HepG2 (cell line): ENCODE results near the gene TCAP. TPM values are rescaled to one million over a fixed set of nuclear protein-coding genes. Genes with fewer than 3 reads are reported as not detected.
A peak's percentile ranks its signal among the peaks of the same experiment; 100 is the strongest.

Experiments used
- ATAC-seq: fragments of 200-7000 bp; cut with Tn5 transposase; 3 replicates; pipeline ENCODE4 v1.9.1; 2020; ENCODE audit warnings: mild to moderate bottlenecking, moderate library complexity
- BruUV-seq: library from RNA; stranded (reverse); fragments of 400-500 nt; replicated peaks from 2 replicates; lab custom pipeline; 2021; lab: Mats Ljungman, UMichigan
- CTCF ChIA-PET: fragments of 300-600 bp; formaldehyde crosslinking; extraction: SDS; loops from one replicate; lab custom pipeline; 2021; ENCODE audit warnings: low total read pairs, inconsistent platforms, low intra/inter-chr PET ratio; lab: Yijun Ruan, JAX
- POLR2A ChIA-PET: fragments of 350-600 bp; sonication (Branson Sonifier 250); formaldehyde crosslinking; loops from one replicate; lab custom pipeline; 2020; ENCODE audit warnings: antibody characterized with exemption, inconsistent platforms; lab: Yijun Ruan, JAX
- DNase-seq: peaks from one replicate; pipeline ENCODE4 v3.0.0-alpha.2; 2015; ENCODE audit warnings: low spot score
- FAIRE-seq: peaks from 3 replicates; lab custom pipeline; 2011; peaks lifted over from hg19 to GRCh38; lab: Jason Lieb, UNC
- H2AFZ ChIP-seq: one replicate; pipeline ENCODE4 v1.6.1; 2011; ENCODE audit warnings: low read length, inconsistent platforms
- H3K27ac ChIP-seq: fragments of 300-600 bp; 3 replicates; pipeline ENCODE4 v1.8.0; 2011; ENCODE audit warnings: mixed run types, mild to moderate bottlenecking, mixed read lengths, low read length, inconsistent platforms; ENCODE audit not compliant: insufficient read depth; ENCODE audit errors: extremely low read length
- H3K27me3 ChIP-seq, 2 experiments: fragments of 200-600 bp in 1 of 2; 2 replicates in 1 of 2; 3 replicates in 1 of 2; pipeline versions ENCODE4 v1.6.0 to v1.8.0; 2011; ENCODE audit warnings: low read length in 2 of 2, mild to moderate bottlenecking in 2 of 2, moderate library complexity in 2 of 2, inconsistent platforms in 1 of 2; ENCODE audit not compliant: insufficient read depth in 2 of 2, control insufficient read depth in 1 of 2
- H3K36me3 ChIP-seq, 2 experiments: fragments of 200-600 bp in 1 of 2; replicated peaks in 1 of 2; 2 replicates in 1 of 2; 3 replicates in 1 of 2; pipeline versions ENCODE4 v1.5.1 to v1.8.0; 2011; ENCODE audit warnings: low read length in 2 of 2, inconsistent platforms in 1 of 2; ENCODE audit not compliant: insufficient read depth in 2 of 2, control insufficient read depth in 1 of 2
- H3K4me1 ChIP-seq: 2 replicates; pipeline ENCODE4 v1.5.1; 2012; ENCODE audit warnings: low read length, inconsistent platforms; ENCODE audit not compliant: insufficient read depth
- H3K4me2 ChIP-seq: 2 replicates; pipeline ENCODE4 v1.6.0; 2011; ENCODE audit warnings: low read depth, low read length, inconsistent platforms
- H3K4me3 ChIP-seq, 3 experiments: fragments of 200-600 bp in 1 of 3; sonication (generic), shearing (Covaris generic) in 1 of 3; replicated peaks in 1 of 3; 2 replicates each; pipeline ENCODE4 v1.5.1; 2011 to 2016; ENCODE audit warnings: low read length in 3 of 3, inconsistent platforms in 2 of 3, low read depth in 2 of 3, mild to moderate bottlenecking in 2 of 3, control low read depth in 1 of 3, mixed read lengths in 1 of 3; ENCODE audit not compliant: insufficient read depth in 1 of 3
- H3K79me2 ChIP-seq: one replicate; pipeline ENCODE4 v1.6.1; 2011; ENCODE audit warnings: low read length, inconsistent platforms; ENCODE audit not compliant: insufficient read depth
- H3K9ac ChIP-seq: 2 replicates; pipeline ENCODE4 v1.6.0; 2011; ENCODE audit warnings: mild to moderate bottlenecking, low read depth, low read length, inconsistent platforms; ENCODE audit not compliant: insufficient read depth
- H3K9me3 ChIP-seq: 2 replicates; pipeline ENCODE4 v1.5.1; 2012; ENCODE audit warnings: mild to moderate bottlenecking, low read length
- H4K20me1 ChIP-seq: 2 replicates; pipeline ENCODE4 v1.6.0; 2011; ENCODE audit warnings: inconsistent platforms, mild to moderate bottlenecking, low read length, moderate library complexity; ENCODE audit not compliant: insufficient read depth
- ARNT2 ChIP-seq: sonication (generic); formaldehyde crosslinking; IDR thresholded peaks from 2 replicates; pipeline ENCODE4 v1.8.0; 2022; ENCODE audit warnings: mild to moderate bottlenecking, low read depth, missing genetic modification reagents, moderate library complexity
- SIX4 ChIP-seq: sonication (generic); formaldehyde crosslinking; IDR thresholded peaks from 2 replicates; pipeline ENCODE4 v1.4.0; 2020; ENCODE audit warnings: missing genetic modification reagents
- TFAP4 ChIP-seq: sonication (generic); IDR thresholded peaks from 2 replicates; pipeline ENCODE4 v1.6.1; 2016; ENCODE audit warnings: low read depth, borderline replicate concordance
- ZBTB38 ChIP-seq: sonication (generic); formaldehyde crosslinking; IDR thresholded peaks from 2 replicates; pipeline ENCODE4 v1.5.1; 2020; ENCODE audit warnings: mild to moderate bottlenecking, missing genetic modification reagents
- ZC3H13 ChIP-seq: sonication (generic); formaldehyde crosslinking; IDR thresholded peaks from 2 replicates; pipeline ENCODE4 v1.8.1; 2023; ENCODE audit warnings: mild to moderate bottlenecking, missing genetic modification reagents, moderate library complexity
- ZFP36L1 ChIP-seq: sonication (generic); formaldehyde crosslinking; IDR thresholded peaks from 2 replicates; pipeline ENCODE4 v1.8.0; 2022; ENCODE audit warnings: mild to moderate bottlenecking, missing genetic modification reagents, moderate library complexity
- ZNF589 ChIP-seq: sonication (generic); formaldehyde crosslinking; conservative IDR thresholded peaks from 2 replicates; pipeline ENCODE4 v1.8.0; 2022; ENCODE audit warnings: mild to moderate bottlenecking, moderate library complexity, missing genetic modification reagents
- ZNF776 ChIP-seq: sonication (generic); formaldehyde crosslinking; IDR thresholded peaks from 2 replicates; pipeline ENCODE4 v1.4.0; 2020; ENCODE audit warnings: mild to moderate bottlenecking, missing genetic modification reagents
- ZNF788 ChIP-seq: sonication (generic); formaldehyde crosslinking; IDR thresholded peaks from 2 replicates; pipeline ENCODE4 v1.5.0; 2020; ENCODE audit warnings: mild to moderate bottlenecking, missing genetic modification reagents, borderline replicate concordance
- WGBS: methylation state at CpG from one replicate; pipeline ENCODE4 v1.1.6; 2017; ENCODE audit warnings: low lambda C conversion rate; 5-methylcytosine and 5-hydroxymethylcytosine counted together
- in situ Hi-C: cut with HindIII; loops from 2 replicates; pipeline ENCODE4 v1.10.0; 2017; ENCODE audit warnings: low pct_unique_long_range_greater_than_20kb; ENCODE audit not compliant: extremely low pct_ligation_motif_present
- intact Hi-C: fragments of 100-400 bp; cut with micrococcal nuclease; formaldehyde crosslinking; loops from one replicate; pipeline ENCODE4 v1.10.0; 2022; ENCODE audit not compliant: unreplicated experiment
- polyA plus RNA-seq, 8 experiments: library from polyadenylated mRNA; depleted of rRNA in 3 of 8; stranded (reverse) in 7 of 8; unstranded in 1 of 8; fragments of >200 nt; fragmentation: Illumina TruSeq in 4 of 8; extraction: Trizol in 4 of 8; gene quantifications; 2 replicates each; pipeline versions ENCODE4 v1.2.1 to v1.2.3, GENCODE V29; 2011 to 2016; ENCODE audit warnings: low read depth in 4 of 8, missing spikeins in 1 of 8, mixed read lengths in 1 of 8; ENCODE audit not compliant: insufficient read depth in 1 of 8
- total RNA-seq, 5 experiments: library from RNA; depleted of rRNA; stranded (reverse); fragments of >200 nt; fragmentation: Illumina TruSeq; extraction: Trizol; gene quantifications; 2 replicates each; pipeline ENCODE4 v1.2.3, GENCODE V29; 2016; ENCODE audit warnings: low read depth in 1 of 5
- TF ChIP-seq, protein P1 (sequence below), 2 experiments: sonication (generic) in 1 of 2; formaldehyde crosslinking in 1 of 2; IDR thresholded peaks; 2 replicates each; pipeline versions ENCODE4 v1.5.1 to v1.6.1; 2011 to 2020; ENCODE audit warnings: borderline replicate concordance in 1 of 2, low read depth in 1 of 2, low read length in 1 of 2, mild to moderate bottlenecking in 1 of 2, missing genetic modification reagents in 1 of 2, moderate library complexity in 1 of 2

Gene TCAP
- total and polyA plus RNA-seq, 2 of the 13 experiments (the other 11 are each of a cell fraction or from before 2014, with no cell fraction given): 0.24 to 0.65 TPM

DNA sequence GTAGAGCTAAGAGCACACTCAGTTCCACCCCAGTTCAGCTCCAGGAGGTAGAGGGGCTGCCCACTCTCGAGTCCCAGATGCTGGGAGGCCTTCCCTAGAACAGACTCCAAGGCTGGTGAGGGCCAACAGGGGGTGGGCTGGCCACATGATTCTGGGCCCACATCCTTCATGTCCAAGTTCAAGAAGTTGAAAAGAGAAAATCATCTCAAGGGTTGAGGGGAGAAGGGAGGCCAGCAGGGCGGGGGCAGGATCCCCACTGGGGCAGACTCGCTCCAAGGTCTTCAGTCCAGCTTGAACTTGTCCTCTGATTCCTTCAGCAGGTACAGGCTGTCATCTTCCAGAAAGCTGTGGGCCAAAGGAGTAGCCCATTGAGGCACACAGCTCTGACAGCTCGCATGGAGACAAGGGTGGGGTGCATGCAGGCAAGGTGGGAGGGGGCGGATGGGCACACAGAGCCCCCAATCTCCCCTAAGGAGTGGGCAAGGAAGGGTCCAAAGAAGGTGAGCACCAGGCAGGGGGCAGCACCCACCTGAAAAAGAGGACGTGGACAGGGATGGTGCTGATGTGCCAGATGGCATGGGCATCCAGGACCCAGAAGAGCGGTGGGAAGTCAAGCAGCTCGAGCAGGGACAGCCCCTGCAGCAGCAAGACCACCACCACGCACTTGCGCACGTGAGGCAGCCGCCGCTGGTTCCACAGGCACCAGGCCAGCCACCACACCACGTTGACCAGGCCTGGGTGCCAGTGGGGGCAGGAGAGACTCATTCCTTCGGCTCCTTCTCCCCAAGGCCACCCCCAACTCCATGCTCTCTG lies 7.6 kb downstream of the TCAP start (continued):
- no peak for TF ChIP-seq TFAP4
- no peak for TF ChIP-seq ZFP36L1
- 0 out of 2 replicates have a peak, but pooled peaks have one; percentile 7 for TF ChIP-seq ARNT2 (CRISPR knock-in tag)
- TF ChIP-seq ZNF589 (CRISPR knock-in tag): 0 out of 2 replicates have a peak, but pooled peaks have one; percentile 10
- 0 out of 2 replicates have a peak, but pooled peaks have one; percentile 12 for TF ChIP-seq ZNF776
- no peak for TF ChIP-seq SIX4 (CRISPR knock-in tag)

- in situ Hi-C loops (loop anchor here (5.0 kb wide), 2 partner anchors 51 to 79 kb away; no protein-coding TSS in a partner anchor), intact Hi-C loops (loop anchor here (5.0 kb wide), 1 partner anchor 79 kb away; no protein-coding TSS in a partner anchor)
- TF ChIP-seq ZBTB38 (CRISPR knock-in tag) (peak; percentile 30; the same call in 1 of the 2 replicates), ZNF788 (CRISPR knock-in tag) (0 out of 2 replicates have a peak, but pooled peaks have one; percentile 4), ZC3H13 (CRISPR knock-in tag) (no peak)
- TF ChIP-seq, protein P1, sequence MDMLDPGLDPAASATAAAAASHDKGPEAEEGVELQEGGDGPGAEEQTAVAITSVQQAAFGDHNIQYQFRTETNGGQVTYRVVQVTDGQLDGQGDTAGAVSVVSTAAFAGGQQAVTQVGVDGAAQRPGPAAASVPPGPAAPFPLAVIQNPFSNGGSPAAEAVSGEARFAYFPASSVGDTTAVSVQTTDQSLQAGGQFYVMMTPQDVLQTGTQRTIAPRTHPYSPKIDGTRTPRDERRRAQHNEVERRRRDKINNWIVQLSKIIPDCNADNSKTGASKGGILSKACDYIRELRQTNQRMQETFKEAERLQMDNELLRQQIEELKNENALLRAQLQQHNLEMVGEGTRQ (IDR thresholded peaks at IDR 0.05; ENCODE audit: low read depth, low read length): no peak
- TF ChIP-seq, protein P1 (CRISPR knock-in tag; IDR thresholded peaks at IDR 0.05; ENCODE audit: borderline replicate concordance): peak; percentile 4; the same call in 1 of the 2 replicates
- POLR2A ChIA-PET: interaction anchor here (3.7 to 9.4 kb wide), 3 partner anchors 14 to 28 kb away, joined by 25 to 96 read pairs (median 43); partner anchors contain the start of genes ERBB2 and PGAP3
- H3K36me3 ChIP-seq: no peaks in the 10 kb centered on the region
- no peak for FAIRE-seq
- H3K9me3 ChIP-seq: no peaks in the 10 kb centered on the region
- ATAC-seq: no peak
- CTCF ChIA-PET: interaction anchor here (2.9 to 8.5 kb wide), 2 partner anchors 45 to 52 kb away, joined by 11 to 136 read pairs; no protein-coding TSS in a partner anchor
- no peak overlapping the region for H2AFZ ChIP-seq
- peaks cover 83% of the 10 kb centered on the region for H3K4me1 ChIP-seq
- no peak overlapping the region for H3K4me3 ChIP-seq
- WGBS: 57% methylated on average over 13 of the region's 13 CpGs
- no TSS peak for BruUV-seq
- H3K9ac ChIP-seq: no peak overlapping the region
- no peak for DNase-seq
- peak overlapping the region; percentile 62 for H3K27ac ChIP-seq
- no peaks in the 10 kb centered on the region for H4K20me1 ChIP-seq
- peaks cover 6 to 28% of the 10 kb centered on the region in 2 experiments; a peak in 4 of 5 replicates for H3K27me3 ChIP-seq
- no peaks in the 10 kb centered on the region for H3K79me2 ChIP-seq
- no peak overlapping the region for H3K4me2 ChIP-seq
These were observed 8.4 kb downstream of the TCAP start for GRCh38 chr17:39673335-39674081.
